Measurements from ENCODE around the gene OLA1.

DNA sequence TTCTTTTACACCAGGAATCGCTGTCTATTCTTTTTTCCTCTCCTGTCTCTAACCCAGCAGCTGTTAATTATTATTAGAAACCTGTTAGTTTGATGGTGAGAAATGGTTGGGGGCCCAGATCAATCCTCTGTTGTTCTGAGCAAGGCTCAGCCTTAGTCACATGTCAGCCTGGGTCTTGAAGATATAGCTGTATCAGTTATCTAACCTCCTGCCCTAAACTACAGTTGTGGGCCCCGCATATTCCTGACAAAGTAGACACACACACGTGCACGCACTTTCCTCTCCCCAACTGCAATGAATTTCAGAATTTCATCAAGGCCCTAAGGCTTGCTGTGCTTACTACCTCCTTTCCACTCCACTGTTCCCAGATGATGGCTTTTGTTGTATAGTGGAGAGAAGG is 54.6 kb downstream of the OLA1 start:
- TF ChIP-seq, protein P1, sequence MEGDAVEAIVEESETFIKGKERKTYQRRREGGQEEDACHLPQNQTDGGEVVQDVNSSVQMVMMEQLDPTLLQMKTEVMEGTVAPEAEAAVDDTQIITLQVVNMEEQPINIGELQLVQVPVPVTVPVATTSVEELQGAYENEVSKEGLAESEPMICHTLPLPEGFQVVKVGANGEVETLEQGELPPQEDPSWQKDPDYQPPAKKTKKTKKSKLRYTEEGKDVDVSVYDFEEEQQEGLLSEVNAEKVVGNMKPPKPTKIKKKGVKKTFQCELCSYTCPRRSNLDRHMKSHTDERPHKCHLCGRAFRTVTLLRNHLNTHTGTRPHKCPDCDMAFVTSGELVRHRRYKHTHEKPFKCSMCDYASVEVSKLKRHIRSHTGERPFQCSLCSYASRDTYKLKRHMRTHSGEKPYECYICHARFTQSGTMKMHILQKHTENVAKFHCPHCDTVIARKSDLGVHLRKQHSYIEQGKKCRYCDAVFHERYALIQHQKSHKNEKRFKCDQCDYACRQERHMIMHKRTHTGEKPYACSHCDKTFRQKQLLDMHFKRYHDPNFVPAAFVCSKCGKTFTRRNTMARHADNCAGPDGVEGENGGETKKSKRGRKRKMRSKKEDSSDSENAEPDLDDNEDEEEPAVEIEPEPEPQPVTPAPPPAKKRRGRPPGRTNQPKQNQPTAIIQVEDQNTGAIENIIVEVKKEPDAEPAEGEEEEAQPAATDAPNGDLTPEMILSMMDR (IDR thresholded peaks at IDR 0.05; ENCODE audit: low read length): no peak
- no peak for TF ChIP-seq EZH2phosphoT487 (IDR thresholded peaks at IDR 0.05; ENCODE audit: low read length)
- no peak for TF ChIP-seq EZH2 (optimal IDR thresholded peaks at IDR 0.05; ENCODE audit: low read depth, low read length)
